HG03439 (cell line): ENCODE data around the gene GLUD1.
A peak's percentile ranks its signal among the peaks of the same experiment; 100 is the strongest.
"Not testable (repeated sequence)": the region's sequence is repeated elsewhere in the genome, so short reads cannot be mapped to it uniquely, and the experiment has no call there.

Experiments used
- ATAC-seq: cut with Tn5 transposase; IDR thresholded peaks from one replicate; pipeline ENCODE4 v1.9.1; 2021; ENCODE audit warnings: mild to moderate bottlenecking, moderate library complexity; ENCODE audit not compliant: unreplicated experiment

GLUD1 gene

DNA sequence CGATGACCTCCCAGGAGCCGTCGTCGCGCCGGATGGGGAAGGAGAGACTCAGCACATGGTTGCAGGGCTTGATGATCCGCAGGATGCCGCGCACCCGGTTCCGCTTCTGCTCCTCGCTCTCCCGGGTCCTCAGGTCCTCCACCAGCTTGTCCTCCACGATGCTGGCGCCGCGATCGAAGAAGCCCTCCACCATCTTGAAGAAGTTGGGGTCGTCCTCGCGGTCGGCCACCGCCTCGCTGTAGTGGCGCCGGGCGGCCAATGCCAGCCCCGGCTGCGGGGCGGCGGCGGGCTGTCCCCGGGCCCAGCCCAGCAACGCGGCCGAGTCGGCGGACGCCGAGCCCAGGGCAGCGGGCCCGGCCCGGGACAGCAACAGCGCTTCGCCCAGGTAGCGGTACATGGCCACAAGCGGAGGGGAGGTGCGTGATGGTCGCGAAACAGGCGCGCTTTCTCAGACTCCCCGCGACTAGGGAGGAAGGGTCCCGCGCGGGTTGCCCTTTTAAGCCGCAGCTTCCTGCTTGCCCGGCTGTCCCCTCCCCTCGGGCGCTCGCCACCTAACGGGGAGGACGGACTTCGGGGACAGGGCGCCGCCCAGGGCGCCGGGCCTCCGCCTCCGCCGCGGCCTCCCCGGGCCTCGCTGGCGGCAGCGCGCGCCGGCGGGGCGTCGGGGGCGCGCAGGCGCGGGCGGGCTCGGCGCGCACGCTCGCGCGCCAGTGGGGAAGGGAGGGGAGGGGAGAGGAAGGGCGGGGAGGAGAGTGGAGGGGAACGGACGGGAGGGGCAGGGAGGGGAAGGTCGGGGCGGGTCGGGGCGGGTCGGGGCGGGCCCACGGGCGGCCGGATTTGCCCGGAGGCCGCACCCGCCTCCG lies at the start of gene GLUD1, which contains the start of gene SHLD2:
Gene GLUD1, minus strand, starts transcription at position 471 of the 863 bp plus-strand sequence. Its CDS starts 74 bp downstream, at position 397.
Gene SHLD2, plus strand, starts transcription at position 834 of the 863 bp plus-strand sequence. CDS start 56,149 bp downstream, outside the sequence.
- peak; percentile 67 for ATAC-seq

DNA sequence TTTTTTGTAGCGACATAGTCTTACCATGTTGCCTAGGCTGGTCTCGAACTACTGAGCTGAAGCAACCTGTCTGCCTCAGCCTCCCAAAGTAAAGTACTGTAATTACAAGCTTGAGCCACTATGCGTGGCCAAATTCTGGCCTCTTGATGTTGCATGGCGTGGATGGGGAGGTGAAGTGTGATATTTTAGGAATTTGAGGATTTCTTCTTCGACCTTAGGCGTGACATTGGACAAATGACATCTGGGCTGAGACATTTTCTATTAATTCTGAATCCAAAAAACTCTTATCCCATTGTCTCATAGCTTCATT lies 48.4 kb upstream of the GLUD1 start:
- ATAC-seq: not testable (repeated sequence)

DNA sequence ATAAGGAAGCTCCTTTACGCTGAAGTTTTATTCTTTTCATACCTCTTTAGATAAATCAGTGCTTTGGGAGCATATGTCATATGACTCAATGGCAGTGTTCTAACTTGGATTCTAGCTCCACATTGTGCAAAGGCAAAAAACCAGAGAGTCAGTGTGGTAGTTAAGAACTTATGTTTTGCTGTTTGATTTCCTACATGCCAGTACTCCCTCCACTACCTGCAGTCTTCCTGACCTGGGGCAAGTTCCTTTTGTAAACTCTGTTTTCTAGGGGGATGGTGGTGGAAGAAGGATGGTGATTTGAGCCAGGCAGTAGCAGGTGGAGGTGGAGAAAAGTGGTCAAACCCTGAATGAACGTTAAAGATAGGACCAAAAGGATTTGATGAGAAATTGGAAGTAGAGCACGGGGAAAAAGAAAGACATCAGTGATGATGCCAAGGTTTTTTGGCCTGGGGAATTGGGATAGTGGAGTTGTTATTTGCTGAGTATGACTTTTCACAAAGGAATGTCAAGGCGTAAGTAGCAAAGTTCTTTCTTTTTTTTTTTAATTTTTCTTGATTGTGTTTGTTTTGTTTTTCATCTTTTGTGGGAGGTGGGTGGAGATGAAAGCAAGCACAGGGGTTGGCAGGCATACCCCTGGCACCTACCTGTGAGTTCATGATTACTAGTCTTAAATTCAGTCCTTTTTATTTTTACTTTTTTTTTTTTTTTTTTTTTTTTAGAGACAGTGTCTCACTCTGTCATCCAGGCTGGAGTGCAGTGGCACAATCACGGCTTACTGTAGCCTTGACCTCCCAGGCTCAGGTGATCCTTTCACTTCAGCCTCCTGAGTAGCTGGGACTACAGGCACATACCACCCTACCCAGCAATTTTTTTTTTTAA lies 47.8 kb upstream of the GLUD1 start:
- not testable (repeated sequence) for ATAC-seq

DNA sequence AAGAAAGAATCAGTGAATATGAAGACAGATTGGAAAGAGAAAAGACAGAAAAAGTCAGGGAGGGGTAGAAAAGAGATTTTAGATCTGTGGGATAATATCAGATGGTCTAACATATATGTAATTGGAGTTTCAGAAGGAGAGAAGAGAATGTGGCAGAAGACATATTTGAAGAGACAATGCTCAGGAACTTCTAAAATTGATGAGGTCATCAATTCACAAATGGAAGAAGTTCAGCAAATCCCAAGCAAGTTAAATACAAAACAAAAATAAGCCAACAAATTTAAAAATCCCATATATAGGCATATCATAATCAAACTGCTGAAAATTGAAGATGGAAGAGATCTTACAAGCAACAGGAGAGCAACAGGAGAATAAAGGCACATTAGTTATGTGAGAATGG lies 42.8 kb upstream of the GLUD1 start:
- not testable (repeated sequence) for ATAC-seq

DNA sequence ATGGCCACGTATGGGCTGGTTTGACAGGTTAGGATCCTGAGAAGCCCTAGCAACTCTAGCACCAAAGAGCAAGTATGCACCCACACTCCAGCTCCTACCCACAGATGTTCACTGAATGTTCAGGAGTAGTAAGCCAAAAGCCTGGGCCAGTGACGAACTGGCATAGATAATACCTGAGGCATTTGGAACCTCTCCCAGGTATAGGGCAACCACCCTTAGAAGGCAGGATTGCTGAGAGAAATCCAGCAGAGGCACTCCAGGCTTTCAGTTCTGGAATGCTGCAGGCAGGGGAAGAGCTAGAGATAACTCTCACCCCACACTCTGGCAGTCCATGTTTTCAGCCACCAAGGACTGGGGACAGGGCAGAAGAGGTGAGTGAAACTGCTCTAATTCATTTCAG lies 39.8 kb upstream of the GLUD1 start:
- ATAC-seq: not testable (repeated sequence)

- not testable (repeated sequence) for ATAC-seq
These were observed 39.3 kb upstream of the GLUD1 start for GRCh38 chr10:87133936-87134335.

DNA sequence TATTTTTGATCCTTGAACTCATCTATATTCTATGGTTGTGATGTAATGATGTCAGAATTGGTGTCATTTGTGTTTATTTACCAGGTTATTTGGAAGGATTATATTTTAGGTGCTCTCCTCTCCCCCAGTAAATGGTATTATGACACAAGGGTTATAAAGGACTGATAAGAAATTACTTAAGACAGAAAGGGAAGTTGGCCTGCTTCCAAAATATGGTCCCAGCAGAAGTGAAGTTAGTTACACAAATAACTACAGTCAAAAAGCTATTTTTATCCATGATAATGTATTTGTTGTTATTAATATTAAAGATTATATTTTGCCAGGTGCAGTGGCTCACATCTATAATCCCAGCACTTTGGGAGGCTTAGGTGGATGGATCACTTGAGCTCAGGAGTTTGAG lies 37.5 kb upstream of the GLUD1 start:
- ATAC-seq: not testable (repeated sequence)

DNA sequence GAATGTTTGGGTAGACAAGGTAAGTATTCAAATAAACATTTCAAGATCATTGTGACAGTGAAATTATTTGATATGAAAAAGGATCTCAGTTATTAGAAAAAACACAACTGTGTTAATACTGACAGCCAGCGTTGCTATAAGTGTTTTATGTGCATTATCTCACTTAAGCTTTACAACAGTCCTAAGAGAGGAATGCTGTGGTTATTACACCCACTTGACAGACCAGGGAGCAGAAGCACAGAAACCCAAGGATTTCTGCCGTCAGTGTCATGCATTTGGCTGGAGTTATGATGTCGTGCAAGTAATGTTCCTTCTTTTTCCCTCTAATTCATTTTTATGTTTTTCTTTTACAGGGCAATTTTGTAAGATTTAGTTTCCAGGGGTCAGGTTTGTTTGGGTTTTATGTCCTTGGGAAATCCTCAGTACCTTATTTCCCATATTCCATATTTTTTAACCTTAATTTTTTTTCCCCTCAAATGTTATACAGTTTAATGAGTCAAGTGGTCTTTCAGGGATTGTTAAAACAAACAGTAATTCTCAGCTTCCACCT lies 33.0 kb upstream of the GLUD1 start:
- not testable (repeated sequence) for ATAC-seq

DNA sequence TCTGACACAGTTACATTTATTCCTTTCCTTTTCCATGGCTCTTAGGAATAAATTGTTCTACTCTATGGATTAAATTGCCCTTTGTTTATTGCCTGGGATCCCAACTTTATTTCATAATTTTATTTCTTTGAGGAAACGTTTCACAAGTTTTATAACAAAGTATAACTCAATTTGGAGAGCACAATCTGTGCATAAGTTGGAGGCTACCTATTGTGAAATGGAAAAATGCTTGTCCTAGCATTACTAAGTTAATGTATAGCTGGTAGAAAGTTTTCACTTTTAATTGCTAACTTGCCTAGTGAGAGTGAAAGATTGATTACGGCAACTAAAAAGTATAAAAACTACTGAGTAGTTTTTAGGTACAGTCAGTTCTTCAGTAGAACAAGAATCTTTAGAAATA lies 32.4 kb upstream of the GLUD1 start:
- ATAC-seq: not testable (repeated sequence)

- ATAC-seq: not testable (repeated sequence)
These were observed 28.7 kb upstream of the GLUD1 start for GRCh38 chr10:87123351-87123750.

DNA sequence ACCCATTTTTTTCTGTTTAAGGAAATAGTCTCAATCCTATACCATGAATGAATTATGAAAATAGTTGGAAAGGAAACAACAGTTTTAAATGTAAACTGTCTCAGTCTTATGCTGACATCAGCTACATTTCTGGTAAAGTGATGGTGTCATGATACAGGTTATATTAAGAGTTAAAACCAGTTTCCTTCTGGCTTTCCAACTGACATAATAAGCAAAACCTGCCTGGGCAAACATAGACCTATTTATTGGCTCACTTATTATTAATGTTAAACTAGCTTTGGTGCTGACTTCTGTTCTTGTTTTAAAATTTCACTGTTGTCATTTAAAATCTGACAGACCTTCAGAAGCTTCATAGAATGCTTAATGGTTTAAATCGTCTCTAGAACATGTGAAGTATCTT lies 24.4 kb upstream of the GLUD1 start:
- not testable (repeated sequence) for ATAC-seq

DNA sequence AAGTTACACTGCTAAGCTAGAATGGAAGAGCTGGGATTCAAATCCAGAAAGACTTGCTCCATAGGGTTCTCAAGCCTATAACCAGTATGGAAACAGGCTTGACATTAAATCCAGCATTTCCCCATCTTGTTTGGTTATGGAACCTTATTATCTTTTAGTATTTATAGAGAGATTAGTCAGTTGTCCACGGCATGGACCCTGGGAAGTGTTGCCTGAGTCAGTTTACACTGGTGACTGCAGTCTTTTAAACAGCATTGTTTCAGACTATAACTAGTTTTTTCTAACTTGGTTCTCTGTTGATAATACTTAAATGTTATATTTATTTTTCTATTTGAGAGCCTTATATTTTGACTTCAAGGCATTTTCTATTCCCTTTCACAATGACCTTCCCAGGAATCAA lies 23.5 kb upstream of the GLUD1 start:
- not testable (repeated sequence) for ATAC-seq

GRCh38 chr10:87105446-87106124 lies 10.9 kb upstream of the GLUD1 start:
- ATAC-seq: no peak

DNA sequence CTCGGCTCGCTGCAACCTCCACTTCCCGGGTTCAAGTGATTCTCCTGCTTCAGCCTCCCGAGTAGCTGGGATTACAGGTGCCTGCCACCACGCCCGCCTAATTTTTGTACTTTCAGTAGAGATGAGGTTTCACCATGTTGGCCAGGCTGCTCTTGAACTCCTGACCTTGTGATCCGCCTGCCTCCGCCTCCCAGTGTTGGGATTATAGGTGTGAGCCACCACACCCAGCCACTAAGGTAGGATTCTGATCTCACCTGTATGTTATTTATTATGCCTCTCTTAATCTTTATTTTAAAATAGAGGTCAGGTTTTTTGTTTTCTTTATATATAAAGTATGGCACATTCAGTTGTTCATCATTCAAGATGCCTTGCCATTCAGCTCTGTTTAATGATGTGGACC lies 10.1 kb upstream of the GLUD1 start:
- ATAC-seq: not testable (repeated sequence)

GRCh38 chr10:87101996-87102395 lies 7.4 kb upstream of the GLUD1 start:
- no peak for ATAC-seq

DNA sequence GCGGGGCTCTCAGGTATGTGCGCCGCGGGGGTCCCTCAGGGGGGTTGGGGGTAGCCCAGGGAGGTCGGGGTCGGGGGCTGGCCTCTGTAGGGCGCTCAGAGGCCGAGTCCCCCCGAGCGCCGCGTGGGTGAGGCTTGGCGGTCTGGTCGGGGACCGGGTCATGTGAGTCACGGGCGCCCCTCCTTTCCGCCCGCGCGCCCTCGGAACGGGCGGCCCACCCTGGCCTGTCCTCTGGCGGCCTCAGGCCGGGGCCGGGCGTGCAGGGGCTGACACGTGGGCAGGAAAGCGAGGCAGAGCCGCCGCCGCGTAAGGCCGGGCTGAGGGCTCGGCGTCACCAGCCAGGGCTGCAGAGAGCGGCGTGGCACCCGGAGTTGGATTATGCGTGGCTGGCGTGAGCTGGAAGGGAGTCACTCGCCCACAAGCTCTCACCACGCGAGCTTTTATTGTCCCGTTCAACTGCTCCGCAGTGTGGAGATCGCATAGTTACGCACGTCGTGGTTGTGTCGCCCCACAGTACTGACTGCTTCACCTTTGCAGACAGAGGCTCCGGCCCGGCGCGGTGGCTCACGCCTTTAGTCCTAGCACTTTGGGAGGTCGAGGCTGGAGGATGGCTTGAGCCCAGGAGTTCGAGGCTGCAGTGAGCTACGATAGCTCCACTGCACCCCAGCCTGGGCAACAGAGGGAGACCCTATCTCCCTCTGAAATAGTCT lies 748 bp upstream of the GLUD1 start:
- peak; percentile 61 for ATAC-seq

DNA sequence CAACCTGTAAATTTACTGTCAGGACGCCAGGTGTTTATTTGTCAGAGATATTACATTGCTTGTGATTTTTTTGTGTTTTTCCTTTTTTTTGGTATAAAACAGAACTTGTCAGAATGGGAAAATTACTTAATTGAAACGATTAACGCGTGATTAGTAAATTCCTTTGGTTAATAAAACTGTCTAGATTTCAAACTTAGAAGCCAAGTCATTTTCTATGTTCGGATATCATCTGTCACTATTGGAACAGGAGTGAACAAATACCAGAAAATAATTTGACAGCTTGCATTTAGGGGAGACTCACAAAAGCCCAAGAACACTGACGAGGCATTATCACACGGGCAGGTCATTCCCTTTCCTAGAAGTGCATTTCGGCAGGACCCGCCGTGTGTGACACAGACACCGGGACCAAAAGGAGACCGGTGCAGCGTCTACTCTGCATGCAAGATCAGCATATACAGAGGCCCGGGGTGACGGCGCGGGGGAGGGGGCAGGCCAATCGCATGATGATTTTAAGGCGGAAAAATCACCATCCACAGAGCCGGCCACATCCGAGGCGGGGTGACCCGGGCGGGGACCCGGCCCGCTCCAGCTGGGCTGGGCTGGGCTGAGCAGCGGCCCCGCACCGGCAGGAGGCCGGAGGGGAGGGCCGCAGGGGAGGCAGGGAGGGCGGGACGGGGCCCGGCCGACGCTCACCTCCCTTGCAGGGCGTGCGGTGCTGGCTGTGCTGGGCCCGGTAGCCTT lies 841 bp downstream of the GLUD1 start:
- ATAC-seq: peak; percentile 28

GRCh38 chr10:87092861-87093631 lies 1.6 kb downstream of the GLUD1 start:
- ATAC-seq: no peak

GRCh38 chr10:87092376-87092860 lies 2.2 kb downstream of the GLUD1 start:
- ATAC-seq: no peak
